GM23248 (cell line): Measurements from ENCODE around the gene CGNL1. TPM values are rescaled to one million over a fixed set of nuclear protein-coding genes. Genes with fewer than 3 reads are reported as not detected.

Experiments
- DNase-seq: peaks from one replicate; pipeline ENCODE4 v3.0.0-alpha.2; 2015
- H2AFZ ChIP-seq: fragments of 200-600 bp; sonication (generic); 2 replicates; pipeline ENCODE4 v1.6.1; 2016; ENCODE audit warnings: antibody characterized with exemption
- H3F3A ChIP-seq: fragments of 200-600 bp; sonication (generic); 2 replicates; pipeline ENCODE4 v1.6.1; 2016; ENCODE audit warnings: mild to moderate bottlenecking, antibody characterized with exemption, mixed run types; ENCODE audit not compliant: insufficient read depth
- H3K27ac ChIP-seq: fragments of 200-600 bp; sonication (generic); 2 replicates; pipeline ENCODE4 v1.5.1; 2016; ENCODE audit warnings: mild to moderate bottlenecking
- H3K27me3 ChIP-seq: fragments of 200-600 bp; sonication (generic); replicated peaks from 2 replicates; pipeline ENCODE4 v1.6.1; 2016; ENCODE audit warnings: mild to moderate bottlenecking; ENCODE audit not compliant: insufficient read depth
- H3K36me3 ChIP-seq: fragments of 200-600 bp; sonication (generic); 2 replicates; pipeline ENCODE4 v1.6.1; 2016; ENCODE audit warnings: low read depth, mild to moderate bottlenecking
- H3K4me1 ChIP-seq: fragments of 200-600 bp; sonication (generic); 2 replicates; pipeline ENCODE4 v1.6.1; 2016; ENCODE audit warnings: mild to moderate bottlenecking; ENCODE audit not compliant: insufficient read depth
- H3K4me2 ChIP-seq: fragments of 200-600 bp; sonication (generic); one replicate; pipeline ENCODE4 v1.6.1; 2016; ENCODE audit warnings: mild to moderate bottlenecking; ENCODE audit not compliant: unreplicated experiment
- H3K4me3 ChIP-seq: fragments of 200-600 bp; sonication (generic); 2 replicates; pipeline ENCODE4 v1.5.1; 2016; ENCODE audit warnings: mild to moderate bottlenecking
- H3K79me2 ChIP-seq: fragments of 200-600 bp; sonication (generic); 2 replicates; pipeline ENCODE4 v1.6.1; 2016; ENCODE audit warnings: mild to moderate bottlenecking; ENCODE audit not compliant: insufficient read depth
- H3K9ac ChIP-seq: fragments of 200-600 bp; sonication (generic); 2 replicates; pipeline ENCODE4 v1.6.1; 2016; ENCODE audit warnings: mild to moderate bottlenecking
- H3K9me2 ChIP-seq: fragments of 200-600 bp; sonication (generic); 2 replicates; pipeline ENCODE4 v1.6.1; 2016; ENCODE audit warnings: mixed run types, mild to moderate bottlenecking, moderate library complexity; ENCODE audit not compliant: insufficient read depth
- H3K9me3 ChIP-seq: fragments of 200-600 bp; sonication (generic); one replicate; pipeline ENCODE4 v1.6.1; 2017; ENCODE audit warnings: low read depth
- H4K20me1 ChIP-seq: fragments of 200-600 bp; sonication (generic); 2 replicates; pipeline ENCODE4 v1.6.0; 2016; ENCODE audit not compliant: insufficient read depth
- EZH2 ChIP-seq: fragments of 200-600 bp; sonication (generic); IDR thresholded peaks from 2 replicates; pipeline ENCODE4 v1.6.1; 2018; ENCODE audit warnings: antibody characterized with exemption, mild to moderate bottlenecking; ENCODE audit not compliant: insufficient read depth, poor library complexity, severe bottlenecking
- EZH2phosphoT487 ChIP-seq: fragments of 200-600 bp; sonication (generic); IDR thresholded peaks from 2 replicates; pipeline ENCODE4 v1.6.1; 2018; ENCODE audit warnings: antibody characterized with exemption, moderate library complexity, mild to moderate bottlenecking, low read depth; ENCODE audit not compliant: insufficient read depth
- WGBS, 2 experiments: methylation state at CpG; one replicate each; pipeline ENCODE4 v1.1.6; 2015 to 2017; ENCODE audit warnings: low lambda C conversion rate in 2 of 2, low coverage in 1 of 2; ENCODE audit errors: missing lambda C conversion rate in 2 of 2; 5-methylcytosine and 5-hydroxymethylcytosine counted together
- in situ Hi-C: fragments of 300-500 bp; cut with MboI; formaldehyde crosslinking; loops from 2 replicates; pipeline ENCODE4 v1.15.0; 2020
- polyA plus RNA-seq: library from polyadenylated mRNA; unstranded; fragments of >200 nt; fragmentation: Nextera tagmentation; extraction: Ambion mirVana; gene quantifications from 2 replicates; pipeline ENCODE4 v1.2.1, GENCODE V29; 2016
- total RNA-seq: library from RNA; depleted of rRNA; stranded (reverse); fragments of >200 nt; shearing (Covaris generic); gene quantifications from 2 replicates; pipeline ENCODE4 v1.2.3, GENCODE V29; 2014

CGNL1 gene
- total and polyA plus RNA-seq, 2 experiments from 2014 or later, result 0.11 TPM

GRCh38 chr15:57461541-57461940 is 85.2 kb downstream of the CGNL1 start:
- H3K27me3 ChIP-seq, result no peaks in the 10 kb centered on the region; the same call in 1 of the 2 replicates
- WGBS, 2 experiments, result 88 to 90% methylated on average over 5 of the region's 5 CpGs
- no peaks in the 10 kb centered on the region for H3K9me2 ChIP-seq
- H2AFZ ChIP-seq, result no peak overlapping the region
- H3F3A ChIP-seq, result no peaks in the 10 kb centered on the region
- H3K4me2 ChIP-seq, result no peak overlapping the region
- H3K9ac ChIP-seq, result no peak overlapping the region
- no peaks in the 10 kb centered on the region for H3K9me3 ChIP-seq
- DNase-seq, result no peak
- in situ Hi-C loops, result no loop called here
- H4K20me1 ChIP-seq, result no peaks in the 10 kb centered on the region
- no peaks in the 10 kb centered on the region for H3K36me3 ChIP-seq
- peaks cover 8% of the 10 kb centered on the region for H3K4me1 ChIP-seq
- H3K4me3 ChIP-seq, result no peak overlapping the region
- no peaks in the 10 kb centered on the region for H3K79me2 ChIP-seq
- no peak overlapping the region for H3K27ac ChIP-seq
- no peak for TF ChIP-seq EZH2
- no peak for TF ChIP-seq EZH2phosphoT487

- peaks cover 8% of the 10 kb centered on the region for H3K4me1 ChIP-seq
- H2AFZ ChIP-seq, result peak overlapping the region; percentile 25; the same call in 1 of the 2 replicates
- H3K27ac ChIP-seq, result no peak overlapping the region
- no peaks in the 10 kb centered on the region; the same call in 1 of the 2 replicates for H3K27me3 ChIP-seq
- WGBS, 2 experiments, result 6 to 10% methylated on average over 2 of the region's 2 CpGs
- H3F3A ChIP-seq, result no peaks in the 10 kb centered on the region
- H3K79me2 ChIP-seq, result no peaks in the 10 kb centered on the region
- H3K9me2 ChIP-seq, result no peaks in the 10 kb centered on the region
- no peaks in the 10 kb centered on the region for H4K20me1 ChIP-seq
- no peak for TF ChIP-seq EZH2
- TF ChIP-seq EZH2phosphoT487, result no peak
- no peaks in the 10 kb centered on the region for H3K9me3 ChIP-seq
- no peak overlapping the region for H3K9ac ChIP-seq
- no peaks in the 10 kb centered on the region for H3K36me3 ChIP-seq
- DNase-seq, result peak; percentile 47
- H3K4me2 ChIP-seq, result no peak overlapping the region
- in situ Hi-C loops, result no loop called here
- H3K4me3 ChIP-seq, result no peak overlapping the region
Measured at GRCh38 chr15:57462381-57462780, 86.1 kb downstream of the CGNL1 start.

- H3K27me3 ChIP-seq, result no peaks in the 10 kb centered on the region; the same call in 1 of the 2 replicates
Measured at GRCh38 chr15:57463360-57463759, 87.1 kb downstream of the CGNL1 start.

GRCh38 chr15:57464480-57464879 is 88.2 kb downstream of the CGNL1 start:
- no peaks in the 10 kb centered on the region for H3F3A ChIP-seq
- no peak overlapping the region for H3K4me2 ChIP-seq
- in situ Hi-C loops, result no loop called here
- H3K79me2 ChIP-seq, result no peaks in the 10 kb centered on the region
- 97% methylated on average over 3 of the region's 3 CpGs for WGBS, 2 experiments
- no peak overlapping the region for H3K4me3 ChIP-seq
- H3K9me2 ChIP-seq, result no peaks in the 10 kb centered on the region
- no peaks in the 10 kb centered on the region for H3K36me3 ChIP-seq
- H3K27ac ChIP-seq, result no peak overlapping the region
- no peak for DNase-seq
- TF ChIP-seq EZH2 (no peak), EZH2phosphoT487 (no peak)
- no peaks in the 10 kb centered on the region for H4K20me1 ChIP-seq
- H3K9me3 ChIP-seq, result no peaks in the 10 kb centered on the region
- H3K4me1 ChIP-seq, result peaks cover 8% of the 10 kb centered on the region
- no peaks in the 10 kb centered on the region; the same call in 1 of the 2 replicates for H3K27me3 ChIP-seq
- H3K9ac ChIP-seq, result no peak overlapping the region
- no peak overlapping the region for H2AFZ ChIP-seq

More at GRCh38 chr15:57463360-57463759, 87.1 kb downstream of the CGNL1 start:
- whole genome bisulfite sequencing, 2 experiments, result 89 to 92% methylated on average over 7 of the region's 7 CpGs
- Histone ChIP-seq H3K9ac (no peak overlapping the region), H3K9me2 (no peaks in the 10 kb centered on the region), H3F3A (no peaks in the 10 kb centered on the region), H3K4me3 (no peak overlapping the region), H3K4me2 (no peak overlapping the region), H3K4me1 (peaks cover 8% of the 10 kb centered on the region), H3K9me3 (no peaks in the 10 kb centered on the region), H3K79me2 (no peaks in the 10 kb centered on the region), H3K36me3 (no peaks in the 10 kb centered on the region), H2AFZ (no peak overlapping the region), H4K20me1 (no peaks in the 10 kb centered on the region), H3K27ac (no peak overlapping the region)
- TF ChIP-seq EZH2 (no peak), EZH2phosphoT487 (no peak)
- DNase-seq, result no peak
- in situ Hi-C loops, result no loop called here

- no peaks in the 10 kb centered on the region for H3K9me2 ChIP-seq
- H3F3A ChIP-seq, result peaks cover 4% of the 10 kb centered on the region
- 83% methylated on average over 4 of the region's 4 CpGs for WGBS, 2 experiments
- H2AFZ ChIP-seq, result no peak overlapping the region
- in situ Hi-C loops, result no loop called here
- H3K79me2 ChIP-seq, result no peaks in the 10 kb centered on the region
- no peaks in the 10 kb centered on the region for H3K36me3 ChIP-seq
- H4K20me1 ChIP-seq, result no peaks in the 10 kb centered on the region
- DNase-seq, result no peak
- no peaks in the 10 kb centered on the region for H3K9me3 ChIP-seq
- TF ChIP-seq EZH2phosphoT487 (no peak), EZH2 (no peak)
- no peaks in the 10 kb centered on the region; the same call in 1 of the 2 replicates for H3K27me3 ChIP-seq
- no peak overlapping the region for H3K9ac ChIP-seq
- no peak overlapping the region for H3K4me3 ChIP-seq
- no peak overlapping the region for H3K4me2 ChIP-seq
- H3K27ac ChIP-seq, result no peak overlapping the region
- peaks cover 13% of the 10 kb centered on the region for H3K4me1 ChIP-seq
Measured at GRCh38 chr15:57468486-57468885, 92.2 kb downstream of the CGNL1 start.
